Spleen (tissue), 7 donors: Measurements from ENCODE around the gene CABLES1.

Experiments used
- POLR2A ChIP-seq, 3 donors: fragments of 450-650 bp; IDR thresholded peaks; one replicate each; pipeline ENCODE4 v1.5.1; 2017; ENCODE audit warnings: antibody characterized with exemption in 3 of 3, mild to moderate bottlenecking in 1 of 3
- POLR2AphosphoS5 ChIP-seq, 3 donors: sonication (generic); formaldehyde crosslinking; IDR thresholded peaks; one replicate each; pipeline ENCODE4 v1.5.1; 2017; ENCODE audit warnings: antibody characterized with exemption in 3 of 3
- TF ChIP-seq, protein P1 (sequence below), 11 experiments: fragments of 200-600 bp in 7 of 11; fragments of 450-650 bp in 4 of 11; sonication (generic) in 4 of 11; IDR thresholded peaks in 8 of 11; conservative IDR thresholded peaks in 3 of 11; 1 replicate in 7 of 11; 2 replicates in 4 of 11; pipeline versions ENCODE4 v1.4.0 to v1.8.0; 2016 to 2021; ENCODE audit warnings: antibody characterized with exemption in 11 of 11, inconsistent platforms in 4 of 11, mild to moderate bottlenecking in 1 of 11
- donor health status: DM: no; HTN: no; CAD: no; lungs with moderate emphysema.
- donor health status: DM: no; HTN: no; CAD: no.
- donor health status: DM: no; HTN: no; CAD: no.

DNA sequence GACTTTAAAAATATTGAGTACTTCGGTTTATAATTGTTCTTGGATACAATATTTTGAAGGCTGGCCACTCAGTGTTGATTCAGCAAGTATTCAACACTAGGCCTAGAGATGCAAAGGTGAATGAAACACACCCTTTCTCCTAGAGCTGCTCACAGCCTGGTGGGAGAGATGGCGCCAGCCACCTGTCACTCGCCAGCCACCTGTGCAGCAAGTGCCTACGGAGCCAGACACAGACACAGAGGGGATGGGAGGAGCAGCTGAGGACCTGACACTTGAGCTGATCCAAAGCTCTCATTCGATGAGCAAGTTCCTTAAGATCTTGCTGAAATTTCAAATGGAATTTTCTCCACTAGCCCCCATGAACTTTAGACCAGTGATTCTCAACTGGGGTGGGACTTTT, 166.7 kb downstream of the CABLES1 start:
- TF ChIP-seq, protein P1, sequence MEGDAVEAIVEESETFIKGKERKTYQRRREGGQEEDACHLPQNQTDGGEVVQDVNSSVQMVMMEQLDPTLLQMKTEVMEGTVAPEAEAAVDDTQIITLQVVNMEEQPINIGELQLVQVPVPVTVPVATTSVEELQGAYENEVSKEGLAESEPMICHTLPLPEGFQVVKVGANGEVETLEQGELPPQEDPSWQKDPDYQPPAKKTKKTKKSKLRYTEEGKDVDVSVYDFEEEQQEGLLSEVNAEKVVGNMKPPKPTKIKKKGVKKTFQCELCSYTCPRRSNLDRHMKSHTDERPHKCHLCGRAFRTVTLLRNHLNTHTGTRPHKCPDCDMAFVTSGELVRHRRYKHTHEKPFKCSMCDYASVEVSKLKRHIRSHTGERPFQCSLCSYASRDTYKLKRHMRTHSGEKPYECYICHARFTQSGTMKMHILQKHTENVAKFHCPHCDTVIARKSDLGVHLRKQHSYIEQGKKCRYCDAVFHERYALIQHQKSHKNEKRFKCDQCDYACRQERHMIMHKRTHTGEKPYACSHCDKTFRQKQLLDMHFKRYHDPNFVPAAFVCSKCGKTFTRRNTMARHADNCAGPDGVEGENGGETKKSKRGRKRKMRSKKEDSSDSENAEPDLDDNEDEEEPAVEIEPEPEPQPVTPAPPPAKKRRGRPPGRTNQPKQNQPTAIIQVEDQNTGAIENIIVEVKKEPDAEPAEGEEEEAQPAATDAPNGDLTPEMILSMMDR (IDR thresholded peaks at IDR 0.05 in 8 of 11, conservative IDR thresholded peaks at IDR 0.05 in 3 of 11): no peak
- TF ChIP-seq POLR2AphosphoS5 (IDR thresholded peaks at IDR 0.05) (no peak), POLR2A (IDR thresholded peaks at IDR 0.05) (no peak)
